Spleen (tissue), 7 donors: ENCODE measurements around the gene CACNA1A.

Source experiments
- POLR2A ChIP-seq, 3 donors: fragments of 450-650 bp; IDR thresholded peaks; one replicate each; pipeline ENCODE4 v1.5.1; 2017; ENCODE audit warnings: antibody characterized with exemption in 3 of 3, mild to moderate bottlenecking in 1 of 3
- POLR2AphosphoS5 ChIP-seq, 3 donors: sonication (generic); formaldehyde crosslinking; IDR thresholded peaks; one replicate each; pipeline ENCODE4 v1.5.1; 2017; ENCODE audit warnings: antibody characterized with exemption in 3 of 3
- TF ChIP-seq, protein P1 (sequence below), 11 experiments: fragments of 200-600 bp in 7 of 11; fragments of 450-650 bp in 4 of 11; sonication (generic) in 4 of 11; IDR thresholded peaks in 8 of 11; conservative IDR thresholded peaks in 3 of 11; 1 replicate in 7 of 11; 2 replicates in 4 of 11; pipeline versions ENCODE4 v1.4.0 to v1.8.0; 2016 to 2021; ENCODE audit warnings: antibody characterized with exemption in 11 of 11, inconsistent platforms in 4 of 11, mild to moderate bottlenecking in 1 of 11
- donor health status: DM: no; HTN: no; CAD: no; lungs with moderate emphysema.
- donor health status: DM: no; HTN: no; CAD: no.
- donor health status: DM: no; HTN: no; CAD: no.

DNA sequence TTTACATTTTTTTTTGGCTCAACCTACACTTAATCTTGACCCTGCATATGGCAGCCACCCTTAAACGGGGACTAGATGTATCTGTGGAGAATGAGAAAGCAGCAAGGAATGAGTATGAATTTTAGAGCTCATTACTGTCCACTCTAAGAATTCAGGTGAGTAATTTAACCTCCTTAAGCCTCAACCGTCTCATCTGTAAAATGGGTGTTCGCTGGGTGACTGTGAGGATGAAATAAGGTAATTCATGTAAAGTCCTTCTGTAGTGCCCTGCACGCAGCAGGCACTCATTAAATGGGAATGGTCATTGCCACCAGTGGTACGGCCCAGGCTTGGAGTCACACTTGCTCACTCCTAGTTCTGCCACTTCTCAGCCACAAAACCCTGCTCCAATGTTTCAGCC lies 135.3 kb downstream of the CACNA1A start:
- TF ChIP-seq, protein P1, sequence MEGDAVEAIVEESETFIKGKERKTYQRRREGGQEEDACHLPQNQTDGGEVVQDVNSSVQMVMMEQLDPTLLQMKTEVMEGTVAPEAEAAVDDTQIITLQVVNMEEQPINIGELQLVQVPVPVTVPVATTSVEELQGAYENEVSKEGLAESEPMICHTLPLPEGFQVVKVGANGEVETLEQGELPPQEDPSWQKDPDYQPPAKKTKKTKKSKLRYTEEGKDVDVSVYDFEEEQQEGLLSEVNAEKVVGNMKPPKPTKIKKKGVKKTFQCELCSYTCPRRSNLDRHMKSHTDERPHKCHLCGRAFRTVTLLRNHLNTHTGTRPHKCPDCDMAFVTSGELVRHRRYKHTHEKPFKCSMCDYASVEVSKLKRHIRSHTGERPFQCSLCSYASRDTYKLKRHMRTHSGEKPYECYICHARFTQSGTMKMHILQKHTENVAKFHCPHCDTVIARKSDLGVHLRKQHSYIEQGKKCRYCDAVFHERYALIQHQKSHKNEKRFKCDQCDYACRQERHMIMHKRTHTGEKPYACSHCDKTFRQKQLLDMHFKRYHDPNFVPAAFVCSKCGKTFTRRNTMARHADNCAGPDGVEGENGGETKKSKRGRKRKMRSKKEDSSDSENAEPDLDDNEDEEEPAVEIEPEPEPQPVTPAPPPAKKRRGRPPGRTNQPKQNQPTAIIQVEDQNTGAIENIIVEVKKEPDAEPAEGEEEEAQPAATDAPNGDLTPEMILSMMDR (IDR thresholded peaks at IDR 0.05 in 8 of 11, conservative IDR thresholded peaks at IDR 0.05 in 3 of 11) = no peak
- TF ChIP-seq POLR2A (IDR thresholded peaks at IDR 0.05) (no peak), POLR2AphosphoS5 (IDR thresholded peaks at IDR 0.05) (no peak)
